Loucy (cell line): ENCODE data around the gene TRPM3.

ENCODE experiments used
- H2AFZ ChIP-seq: fragments of 200-600 bp; sonication (generic); 2 replicates; pipeline ENCODE4 v1.6.0; 2016; ENCODE audit warnings: antibody characterized with exemption, mild to moderate bottlenecking, low read length, moderate library complexity
- H3F3A ChIP-seq: fragments of 200-600 bp; 2 replicates; pipeline ENCODE4 v1.6.0; 2016; ENCODE audit warnings: antibody characterized with exemption, low read depth, mild to moderate bottlenecking
- H3K27me3 ChIP-seq: fragments of 200-600 bp; sonication (generic); 2 replicates; pipeline ENCODE4 v1.6.1; 2014; ENCODE audit warnings: low read length, mild to moderate bottlenecking; ENCODE audit not compliant: insufficient read depth, poor library complexity, severe bottlenecking
- H3K36me3 ChIP-seq: fragments of 200-600 bp; sonication (generic); 2 replicates; pipeline ENCODE4 v1.6.1; 2016; ENCODE audit warnings: low read length; ENCODE audit not compliant: insufficient read depth
- H3K4me1 ChIP-seq: fragments of 200-600 bp; sonication (generic); 2 replicates; pipeline ENCODE4 v1.5.1; 2014; ENCODE audit warnings: low read length, mild to moderate bottlenecking; ENCODE audit not compliant: insufficient read depth, poor library complexity, severe bottlenecking
- H3K4me2 ChIP-seq: fragments of 200-600 bp; sonication (generic); 2 replicates; pipeline ENCODE4 v1.6.0; 2014; ENCODE audit warnings: antibody characterized with exemption, low read length, low read depth, mild to moderate bottlenecking; ENCODE audit not compliant: poor library complexity, severe bottlenecking
- H3K4me3 ChIP-seq: fragments of 200-600 bp; sonication (generic); 2 replicates; pipeline ENCODE4 v1.5.1; 2014; ENCODE audit warnings: low read length, mild to moderate bottlenecking, mixed read lengths; ENCODE audit not compliant: poor library complexity, severe bottlenecking
- H3K79me2 ChIP-seq: fragments of 200-600 bp; sonication (generic); 2 replicates; pipeline ENCODE4 v1.6.1; 2014; ENCODE audit warnings: low read length; ENCODE audit not compliant: insufficient read depth
- H3K9ac ChIP-seq: fragments of 200-600 bp; sonication (generic); 2 replicates; pipeline ENCODE4 v1.6.0; 2014; ENCODE audit warnings: mild to moderate bottlenecking, low read depth, low read length, moderate library complexity; ENCODE audit not compliant: poor library complexity, severe bottlenecking
- H3K9me2 ChIP-seq: fragments of 200-600 bp; sonication (generic); replicated peaks from 2 replicates; pipeline ENCODE4 v1.6.1; 2016; ENCODE audit warnings: low read depth, low read length, mixed read lengths
- H3K9me3 ChIP-seq: fragments of 200-600 bp; sonication (generic); 2 replicates; pipeline ENCODE4 v1.6.1; 2014; ENCODE audit warnings: mild to moderate bottlenecking, antibody characterized with exemption, low read length, low read depth; ENCODE audit not compliant: insufficient read depth
- H4K20me1 ChIP-seq: fragments of 200-600 bp; sonication (generic); 2 replicates; pipeline ENCODE4 v1.6.0; 2014; ENCODE audit warnings: antibody characterized with exemption, low read length, mild to moderate bottlenecking; ENCODE audit not compliant: insufficient read depth, poor library complexity, severe bottlenecking
- EZH2phosphoT487 ChIP-seq: fragments of 200-600 bp; IDR thresholded peaks from 2 replicates; pipeline ENCODE4 v1.6.1; 2018; ENCODE audit warnings: antibody characterized with exemption, mild to moderate bottlenecking, moderate library complexity, borderline replicate concordance
- TF ChIP-seq, protein P1 (sequence below): fragments of 200-600 bp; sonication (generic); conservative IDR thresholded peaks from 2 replicates; pipeline ENCODE4 v1.5.1; 2014; ENCODE audit warnings: mild to moderate bottlenecking, antibody characterized with exemption, low read length

The TRPM3 gene

GRCh38 chr9:70749066-70749465, 372.4 kb downstream of the TRPM3 start:
- TF ChIP-seq EZH2phosphoT487, result no peak
- TF ChIP-seq, protein P1, sequence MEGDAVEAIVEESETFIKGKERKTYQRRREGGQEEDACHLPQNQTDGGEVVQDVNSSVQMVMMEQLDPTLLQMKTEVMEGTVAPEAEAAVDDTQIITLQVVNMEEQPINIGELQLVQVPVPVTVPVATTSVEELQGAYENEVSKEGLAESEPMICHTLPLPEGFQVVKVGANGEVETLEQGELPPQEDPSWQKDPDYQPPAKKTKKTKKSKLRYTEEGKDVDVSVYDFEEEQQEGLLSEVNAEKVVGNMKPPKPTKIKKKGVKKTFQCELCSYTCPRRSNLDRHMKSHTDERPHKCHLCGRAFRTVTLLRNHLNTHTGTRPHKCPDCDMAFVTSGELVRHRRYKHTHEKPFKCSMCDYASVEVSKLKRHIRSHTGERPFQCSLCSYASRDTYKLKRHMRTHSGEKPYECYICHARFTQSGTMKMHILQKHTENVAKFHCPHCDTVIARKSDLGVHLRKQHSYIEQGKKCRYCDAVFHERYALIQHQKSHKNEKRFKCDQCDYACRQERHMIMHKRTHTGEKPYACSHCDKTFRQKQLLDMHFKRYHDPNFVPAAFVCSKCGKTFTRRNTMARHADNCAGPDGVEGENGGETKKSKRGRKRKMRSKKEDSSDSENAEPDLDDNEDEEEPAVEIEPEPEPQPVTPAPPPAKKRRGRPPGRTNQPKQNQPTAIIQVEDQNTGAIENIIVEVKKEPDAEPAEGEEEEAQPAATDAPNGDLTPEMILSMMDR, result no peak
- no peaks in the 10 kb centered on the region for H3K27me3 ChIP-seq
- no peaks in the 10 kb centered on the region for H3K4me1 ChIP-seq
- H3K79me2 ChIP-seq, result no peaks in the 10 kb centered on the region
- H3K9ac ChIP-seq, result no peak overlapping the region
- no peaks in the 10 kb centered on the region for H3K9me2 ChIP-seq
- no peaks in the 10 kb centered on the region for H3K36me3 ChIP-seq
- no peaks in the 10 kb centered on the region for H4K20me1 ChIP-seq
- no peak overlapping the region for H3K4me3 ChIP-seq
- no peaks in the 10 kb centered on the region for H3K9me3 ChIP-seq
- no peak overlapping the region for H3K4me2 ChIP-seq
- no peak overlapping the region for H2AFZ ChIP-seq
- no peaks in the 10 kb centered on the region for H3F3A ChIP-seq

- no peak for TF ChIP-seq EZH2phosphoT487
- TF ChIP-seq, protein P1, result no peak
- Histone ChIP-seq H3K9ac (no peak overlapping the region), H3K4me3 (no peak overlapping the region), H2AFZ (no peak overlapping the region), H3K4me1 (no peaks in the 10 kb centered on the region), H3K9me2 (no peaks in the 10 kb centered on the region), H3K9me3 (no peaks in the 10 kb centered on the region), H3K36me3 (no peaks in the 10 kb centered on the region), H3K79me2 (no peaks in the 10 kb centered on the region), H4K20me1 (no peaks in the 10 kb centered on the region), H3K27me3 (no peaks in the 10 kb centered on the region), H3F3A (no peaks in the 10 kb centered on the region), H3K4me2 (no peak overlapping the region)
These were observed 374.1 kb downstream of the TRPM3 start for GRCh38 chr9:70747261-70747718.

- Histone ChIP-seq H3K4me2 (no peak overlapping the region), H3K9ac (no peak overlapping the region), H3K9me2 (no peaks in the 10 kb centered on the region), H3K79me2 (no peaks in the 10 kb centered on the region), H2AFZ (no peak overlapping the region), H3K4me1 (no peaks in the 10 kb centered on the region), H3K4me3 (no peak overlapping the region), H3K27me3 (no peaks in the 10 kb centered on the region), H3K9me3 (no peaks in the 10 kb centered on the region), H4K20me1 (no peaks in the 10 kb centered on the region), H3K36me3 (no peaks in the 10 kb centered on the region), H3F3A (no peaks in the 10 kb centered on the region)
- TF ChIP-seq EZH2phosphoT487, result no peak
- TF ChIP-seq, protein P1, result no peak
These were observed 374.7 kb downstream of the TRPM3 start for GRCh38 chr9:70746760-70747159.
